ENCODE data around the gene GRM7.
A peak's percentile ranks its signal among the peaks of the same experiment; 100 is the strongest.

GRM7 gene

GRCh38 chr3:7678521-7678920 is 817.6 kb downstream of the GRM7 start:
- DNase-seq, result no peak

DNA sequence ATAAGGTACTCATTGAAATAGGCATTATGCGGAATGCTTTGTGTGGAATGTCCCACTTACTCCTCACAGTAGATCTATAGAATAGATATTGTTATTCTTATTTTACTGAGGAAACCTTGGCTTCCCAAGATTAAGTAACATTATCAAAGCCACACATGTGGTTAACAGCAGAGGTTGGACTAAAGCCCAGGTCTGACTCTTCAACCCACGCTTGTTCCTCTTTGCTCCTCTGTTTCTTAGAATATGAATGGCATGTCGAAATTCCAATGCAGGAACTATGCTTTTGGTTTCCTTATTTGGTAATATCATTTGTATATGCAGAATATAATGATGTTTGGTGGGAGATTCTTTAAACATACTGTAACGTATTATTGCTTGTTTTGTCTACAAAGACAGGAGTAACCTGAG is 821.9 kb downstream of the GRM7 start:
- no peak for DNase-seq

- no peak for DNase-seq
These were observed 822.5 kb downstream of the GRM7 start for GRCh38 chr3:7683426-7683825.

DNA sequence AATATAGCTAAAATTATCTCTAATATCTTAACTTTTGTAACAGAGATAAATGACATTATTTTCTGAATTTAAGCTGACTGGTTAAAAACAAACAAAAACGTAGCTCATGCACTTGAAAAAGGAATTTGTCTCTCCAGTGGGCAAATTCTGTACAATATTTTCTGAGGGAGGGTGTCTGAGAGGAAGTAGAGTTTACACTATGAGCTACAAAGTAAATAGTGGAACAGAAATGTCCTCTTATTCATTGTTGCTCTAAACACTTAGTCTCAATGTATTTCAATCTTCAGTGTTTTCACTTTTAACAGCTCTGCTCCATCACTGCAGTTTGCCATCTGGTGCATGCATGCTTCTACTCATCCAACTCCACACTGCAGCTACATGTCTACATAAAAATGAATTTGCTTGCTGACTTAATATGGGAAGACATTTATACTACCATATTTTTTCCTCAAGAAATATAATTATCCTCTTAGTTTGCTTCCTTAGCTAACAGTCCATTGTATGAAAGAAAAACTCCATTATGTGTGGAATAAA is 823.3 kb downstream of the GRM7 start:
- no peak for DNase-seq

DNA sequence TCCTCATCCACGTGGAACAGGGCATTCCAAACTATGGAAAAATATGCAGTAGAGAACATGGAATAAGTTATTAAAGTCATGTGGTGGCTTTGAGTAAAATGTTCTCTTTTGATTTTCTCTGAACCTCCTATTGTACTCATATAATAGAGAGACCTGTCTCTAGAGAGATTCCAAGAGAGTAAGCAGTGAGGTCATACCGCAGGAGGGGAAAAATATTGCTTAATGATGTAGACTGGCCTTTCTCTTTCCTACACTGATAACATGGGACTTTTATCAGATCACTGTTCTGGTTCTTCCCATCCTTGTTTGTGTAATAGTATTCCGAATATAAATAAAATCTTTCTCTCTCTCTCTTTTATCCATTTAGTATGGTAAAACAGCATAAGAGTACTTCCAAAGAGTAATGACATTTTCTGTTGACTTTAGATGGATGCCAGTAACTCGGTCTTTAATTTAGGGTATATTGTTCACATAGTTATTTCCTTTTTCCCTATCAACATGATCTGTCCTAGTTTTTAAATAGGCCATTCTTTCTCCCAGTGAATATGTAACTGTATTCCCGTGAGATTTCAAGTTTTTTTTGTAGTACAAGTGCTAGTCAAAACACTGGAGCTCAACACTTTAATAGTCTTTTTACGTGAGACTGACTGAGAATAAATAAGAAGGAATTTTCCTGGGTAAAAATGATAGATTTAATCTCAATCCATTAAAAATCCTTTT is 826.7 kb downstream of the GRM7 start:
- no peak for DNase-seq

DNA sequence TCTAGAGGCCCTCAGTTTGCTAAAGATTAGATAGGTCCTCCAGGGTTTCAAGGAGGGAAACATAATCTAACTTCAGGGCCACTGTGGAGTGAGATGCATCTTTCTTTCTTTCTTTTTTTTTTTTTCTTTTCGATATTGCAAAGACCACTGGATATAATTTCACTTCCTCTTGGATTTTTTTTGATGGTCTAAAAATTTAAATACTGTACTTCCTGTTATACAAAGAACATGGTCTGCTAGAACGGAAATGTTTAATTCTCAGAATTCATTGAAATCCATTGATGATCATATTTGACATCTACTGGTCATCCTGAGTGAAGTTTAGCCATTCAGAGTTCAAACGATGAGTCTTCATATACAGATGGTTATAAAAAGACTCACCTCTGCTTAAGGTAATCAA is 832.0 kb downstream of the GRM7 start:
- DNase-seq, result no peak

GRCh38 chr3:7693976-7694375 is 833.1 kb downstream of the GRM7 start:
- DNase-seq, result no peak

DNA sequence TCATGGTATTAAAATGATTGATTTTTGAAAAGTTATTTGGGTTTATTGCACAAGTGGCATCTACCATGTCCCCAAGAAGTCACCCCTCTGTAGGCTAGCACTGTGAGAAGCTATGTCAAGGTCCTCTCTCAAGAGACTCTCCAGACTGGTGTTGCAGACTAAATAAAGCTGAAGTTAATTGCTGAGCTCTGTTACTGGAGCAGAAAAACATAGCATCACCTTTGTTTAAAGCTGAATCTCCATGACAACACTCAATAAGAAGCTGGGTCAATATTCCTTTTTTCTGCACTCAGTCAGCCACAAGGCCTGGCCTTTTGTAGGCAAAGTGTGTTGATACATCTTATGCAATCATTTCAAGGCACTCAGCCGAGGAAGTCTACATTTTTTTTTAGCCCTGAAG is 834.1 kb downstream of the GRM7 start:
- peak; percentile 17 for DNase-seq

DNA sequence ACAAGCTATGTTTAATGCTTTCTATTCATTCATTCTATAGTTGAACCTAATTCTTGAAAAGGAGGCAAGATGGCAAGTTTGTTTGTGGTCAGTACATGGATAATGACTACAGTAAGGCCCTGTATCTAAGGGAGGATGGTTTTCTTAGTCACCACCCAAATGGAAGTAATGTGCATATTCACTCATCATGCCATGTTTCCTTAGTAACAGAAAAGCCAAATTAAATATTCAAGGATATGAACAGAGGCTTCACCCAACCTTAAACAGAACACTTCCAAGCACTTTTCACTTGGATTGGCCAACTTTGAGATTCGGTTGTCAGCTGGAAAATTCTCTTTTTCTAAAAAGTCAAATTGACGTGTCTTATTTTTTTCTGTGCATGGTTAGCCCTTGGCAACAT is 835.4 kb downstream of the GRM7 start:
- DNase-seq, result no peak

DNA sequence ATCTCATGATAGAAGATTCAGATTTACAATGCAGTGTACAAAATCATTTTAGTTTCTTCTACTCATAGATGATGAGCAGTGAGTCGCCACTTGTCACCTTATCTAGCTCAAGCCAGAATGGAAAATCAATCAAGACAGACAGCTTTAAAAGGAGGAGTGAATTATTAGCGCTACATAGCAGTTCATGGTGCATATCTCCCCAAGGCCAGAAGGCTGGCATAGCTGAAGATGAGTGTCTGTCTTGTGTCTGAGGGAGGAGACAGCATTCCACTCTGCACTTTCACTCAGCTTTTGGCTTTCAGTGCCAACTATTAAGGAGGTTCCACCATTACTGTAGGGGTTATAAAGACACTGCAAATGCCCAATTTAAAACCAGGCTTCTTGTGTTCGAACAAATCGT is 836.6 kb downstream of the GRM7 start:
- no peak for DNase-seq

DNA sequence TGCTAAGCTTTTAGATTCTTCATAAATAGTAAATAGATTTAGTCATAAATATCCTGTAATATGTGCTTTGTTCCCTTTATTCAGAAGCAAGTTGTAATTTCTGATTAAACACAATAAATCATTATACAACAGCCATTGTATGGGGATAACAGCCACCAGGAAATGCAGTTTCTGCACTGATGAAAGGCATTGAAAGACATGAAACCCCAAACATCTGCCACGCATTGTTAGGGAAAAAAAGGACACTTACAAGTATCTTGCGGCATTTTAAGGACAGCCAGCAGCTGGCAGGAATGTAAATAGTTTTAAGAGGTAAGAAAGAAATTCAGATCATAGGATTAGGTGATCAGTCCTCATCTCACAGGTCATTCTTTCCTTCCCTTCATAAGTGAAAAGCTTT is 839.6 kb downstream of the GRM7 start:
- peak; percentile 10 for DNase-seq

- peak; percentile 1 for DNase-seq
These were observed 840.1 kb downstream of the GRM7 start for GRCh38 chr3:7700977-7701376.

- peak; percentile 11 for DNase-seq
These were observed 846.3 kb downstream of the GRM7 start for GRCh38 chr3:7707187-7707586.

- DNase-seq, result no peak
These were observed 848.6 kb downstream of the GRM7 start for GRCh38 chr3:7709376-7710082.

DNA sequence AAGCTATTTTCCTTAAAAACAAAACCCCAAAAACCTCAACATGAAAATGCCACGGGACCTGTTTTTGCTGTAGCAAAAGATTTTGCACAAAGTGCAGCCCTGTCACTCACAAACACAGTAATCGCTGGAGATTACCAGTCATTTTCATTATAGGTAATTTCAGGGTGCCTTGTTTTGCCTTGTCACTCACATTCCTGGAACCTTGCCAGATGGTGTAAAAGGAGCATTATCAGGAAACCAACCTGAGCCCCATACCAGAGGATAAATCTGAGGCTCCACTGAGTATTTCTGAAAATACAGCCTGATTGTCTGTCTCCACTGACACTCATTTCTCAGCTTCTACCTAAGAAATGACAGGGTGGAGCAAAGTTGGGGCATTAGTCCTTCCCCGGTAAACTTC is 849.4 kb downstream of the GRM7 start:
- no peak for DNase-seq

- no peak for DNase-seq
These were observed 852.8 kb downstream of the GRM7 start for GRCh38 chr3:7713724-7714123.

DNA sequence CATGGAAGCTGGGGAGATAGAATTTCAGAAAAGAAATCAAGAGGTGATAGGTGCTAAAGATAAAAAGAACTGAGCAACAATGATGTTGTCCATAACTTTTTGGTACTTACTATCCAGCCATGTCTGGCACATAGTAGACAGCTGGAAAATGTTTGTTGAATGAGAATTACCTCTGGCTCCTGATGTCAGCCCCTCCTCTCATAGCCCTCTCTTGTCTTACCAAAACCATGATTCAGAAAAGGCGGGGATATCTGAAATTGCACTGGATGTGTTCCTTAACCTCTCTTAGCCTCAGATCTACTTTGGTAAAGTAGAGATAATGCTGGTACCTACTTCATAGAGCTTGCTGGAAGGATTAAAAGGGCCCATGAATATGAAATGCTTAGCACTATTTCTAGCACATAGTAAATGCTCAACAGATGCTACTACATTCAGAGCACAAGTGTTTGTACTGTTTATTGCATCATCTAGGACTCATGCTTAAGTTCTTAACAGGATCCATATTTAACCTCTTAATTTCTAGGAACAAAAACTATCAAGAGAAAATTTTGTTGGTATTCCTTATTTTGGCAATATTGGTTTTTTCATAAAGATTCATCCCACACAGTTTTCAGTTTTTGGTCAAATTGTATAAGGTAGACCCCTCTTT is 859.9 kb downstream of the GRM7 start:
- no peak for DNase-seq

- no peak for DNase-seq
These were observed 861.0 kb downstream of the GRM7 start for GRCh38 chr3:7721869-7722268.

DNA sequence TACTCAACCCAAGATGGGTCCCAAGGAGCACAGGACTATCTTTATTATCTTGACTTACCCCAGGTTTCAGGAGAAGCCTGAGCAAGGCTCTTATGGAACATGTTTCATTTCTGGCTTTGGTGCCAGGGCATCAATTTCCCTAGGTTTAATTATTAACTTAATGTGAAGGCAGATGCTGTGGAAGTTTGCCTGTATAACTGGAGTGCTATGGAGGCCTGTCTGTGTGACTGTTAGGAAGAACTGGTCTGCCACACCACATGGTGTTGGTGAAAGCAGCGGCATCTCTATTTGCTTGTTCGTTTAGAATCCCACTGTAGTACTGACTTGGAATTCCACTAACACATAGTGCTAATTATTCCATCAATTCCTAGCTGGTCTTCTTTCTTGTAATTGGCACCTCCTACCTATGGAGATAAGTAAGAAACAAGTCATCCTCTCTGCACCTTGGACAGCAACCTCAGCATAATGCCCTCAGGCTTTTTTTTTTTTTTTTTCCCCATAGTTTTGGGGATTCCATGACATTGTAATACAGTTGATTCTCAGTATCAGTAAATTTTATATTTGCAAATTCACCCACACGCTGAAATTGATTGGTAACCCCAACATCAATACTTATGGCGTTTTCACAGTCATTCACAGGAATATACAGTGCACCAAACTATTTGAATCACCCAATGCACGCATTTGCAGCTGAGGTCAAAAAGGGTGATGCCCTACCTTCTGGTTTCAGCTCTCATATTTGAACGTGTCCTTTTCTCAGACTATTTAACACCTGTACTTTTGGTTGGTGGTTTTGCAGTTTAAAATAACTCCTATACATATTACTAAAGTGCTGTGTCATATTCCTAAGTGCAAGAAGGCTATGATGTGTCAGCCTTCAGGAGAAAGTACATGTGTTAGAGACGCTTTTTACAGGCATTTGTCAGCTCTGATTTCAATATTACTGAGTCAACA is 867.9 kb downstream of the GRM7 start:
- no peak for DNase-seq

GRCh38 chr3:7733933-7734332 is 873.0 kb downstream of the GRM7 start:
- no peak for DNase-seq

GRCh38 chr3:7734456-7734855 is 873.5 kb downstream of the GRM7 start:
- DNase-seq, result no peak

DNA sequence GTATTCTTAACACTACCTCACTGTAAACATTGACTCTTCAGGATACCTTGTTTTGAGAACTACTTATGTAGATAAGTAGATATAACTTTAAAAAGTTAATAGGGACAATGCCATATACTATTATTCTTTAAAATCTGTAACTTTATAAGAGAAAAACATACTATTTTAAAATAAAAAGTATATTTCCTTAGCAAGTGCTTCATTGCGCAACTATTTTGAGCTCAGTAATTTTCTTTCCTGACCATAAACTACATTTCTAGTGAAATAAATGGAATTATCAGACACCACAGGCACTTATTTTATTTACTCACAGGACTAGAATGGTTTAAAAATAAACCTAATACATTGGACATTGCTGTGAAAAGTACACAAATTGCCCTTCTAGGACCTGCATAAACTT is 876.3 kb downstream of the GRM7 start:
- no peak for DNase-seq

DNA sequence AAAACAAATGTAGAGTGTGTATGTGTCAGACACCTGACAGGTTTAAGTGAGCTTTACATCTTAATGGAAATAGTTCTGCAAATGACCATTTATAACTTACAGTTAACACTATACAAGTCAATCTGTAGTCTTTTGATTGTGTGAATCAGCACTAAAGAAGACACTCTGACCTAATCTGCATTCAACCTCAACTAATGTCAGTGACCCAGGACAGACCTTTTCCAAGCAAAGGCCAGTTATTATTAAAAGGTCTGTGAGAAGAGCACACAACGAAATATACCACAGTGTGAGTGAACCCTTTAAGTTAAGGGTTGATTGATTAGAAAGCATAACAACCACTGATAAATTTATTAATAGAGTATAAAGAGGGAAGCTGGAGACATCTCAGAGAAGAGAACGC is 878.8 kb downstream of the GRM7 start:
- no peak for DNase-seq
